GM10248 (cell line): Measurements from ENCODE around the gene DDX6.
"Not testable (repeated sequence)": the region's sequence is repeated elsewhere in the genome, so short reads cannot be mapped to it uniquely, and the experiment has no call there.

Experiments used
- CTCF ChIA-PET: fragments of 300-600 bp; sonication (Branson Sonifier 250); formaldehyde crosslinking; extraction: SDS; loops from one replicate; lab custom pipeline; 2021; ENCODE audit warnings: antibody characterized with exemption; lab: Yijun Ruan, JAX
- POLR2A ChIA-PET: fragments of 350-650 bp; sonication (Branson Sonifier 250); formaldehyde crosslinking; extraction: SDS; loops from one replicate; lab custom pipeline; 2020; ENCODE audit warnings: antibody characterized with exemption; lab: Yijun Ruan, JAX
- DNase-seq: peaks from one replicate; pipeline ENCODE4 v3.0.0; 2012; ENCODE audit errors: extremely low spot score
- CTCF ChIP-seq: IDR thresholded peaks from 2 replicates; pipeline ENCODE4 v1.5.1; 2012; ENCODE audit warnings: mild to moderate bottlenecking, low read depth; ENCODE audit errors: extremely low read depth, missing control alignments, control extremely low read depth

DDX6 gene

DNA sequence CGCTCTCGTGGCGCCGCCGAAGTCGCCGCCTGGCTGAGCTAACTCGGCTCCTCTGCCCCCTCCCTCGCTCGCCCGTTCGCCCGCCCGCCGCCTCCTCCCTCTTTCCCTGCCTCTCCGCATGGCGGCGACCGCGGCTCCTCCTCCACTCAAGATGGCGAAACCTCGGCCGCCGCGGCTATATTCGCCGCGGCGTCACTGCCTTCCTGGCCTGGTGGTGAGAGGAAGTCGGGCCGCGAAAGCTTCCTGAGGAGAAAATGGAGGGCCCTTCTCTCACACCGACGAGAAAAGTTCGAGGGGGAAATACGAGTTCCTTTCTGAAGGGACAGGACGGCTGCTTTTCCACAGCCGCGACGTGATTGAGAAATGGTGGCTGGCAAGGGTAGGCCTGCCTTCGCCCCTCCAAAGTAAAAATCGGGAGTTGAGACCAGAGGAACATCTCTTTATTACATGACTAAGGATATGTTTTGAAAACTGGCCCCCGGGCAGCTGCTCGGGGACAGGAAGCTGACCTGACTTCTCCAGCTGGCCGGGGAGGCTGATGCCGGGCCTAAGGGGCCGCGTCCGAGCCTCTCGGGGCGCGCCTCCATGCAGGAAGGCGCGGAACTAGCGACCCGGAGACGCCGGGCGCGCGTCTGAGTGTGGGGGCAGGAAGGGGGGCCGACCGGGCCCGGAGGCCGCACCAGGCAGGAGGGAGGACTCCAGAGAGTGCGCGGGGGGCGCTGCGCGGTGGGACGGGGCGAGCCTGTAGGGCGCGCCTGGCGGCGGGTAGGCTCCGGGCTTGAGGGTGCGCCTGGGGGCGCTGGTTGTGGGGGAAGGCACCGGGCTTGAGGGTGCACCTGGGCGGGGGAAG lies at the start of gene DDX6:
Gene DDX6, minus strand, starts transcription at position 54 of the 850 bp plus-strand sequence. CDS start 4,913 bp downstream, outside the sequence.
- peak; percentile 88 for DNase-seq
- peak; percentile 50 for TF ChIP-seq CTCF
- CTCF ChIA-PET: interaction anchor here (0.7 to 5.2 kb wide), 32 partner anchors 8 to 553 kb away, joined by 3 to 36 read pairs (median 4); partner anchors contain the start of genes BCL9L and CXCR5
- POLR2A ChIA-PET: interaction anchor here (0.6 to 4.1 kb wide), 13 partner anchors 10 to 1717 kb away, joined by 3 to 17 read pairs (median 3); partner anchors contain the start of gene CXCR5

DNA sequence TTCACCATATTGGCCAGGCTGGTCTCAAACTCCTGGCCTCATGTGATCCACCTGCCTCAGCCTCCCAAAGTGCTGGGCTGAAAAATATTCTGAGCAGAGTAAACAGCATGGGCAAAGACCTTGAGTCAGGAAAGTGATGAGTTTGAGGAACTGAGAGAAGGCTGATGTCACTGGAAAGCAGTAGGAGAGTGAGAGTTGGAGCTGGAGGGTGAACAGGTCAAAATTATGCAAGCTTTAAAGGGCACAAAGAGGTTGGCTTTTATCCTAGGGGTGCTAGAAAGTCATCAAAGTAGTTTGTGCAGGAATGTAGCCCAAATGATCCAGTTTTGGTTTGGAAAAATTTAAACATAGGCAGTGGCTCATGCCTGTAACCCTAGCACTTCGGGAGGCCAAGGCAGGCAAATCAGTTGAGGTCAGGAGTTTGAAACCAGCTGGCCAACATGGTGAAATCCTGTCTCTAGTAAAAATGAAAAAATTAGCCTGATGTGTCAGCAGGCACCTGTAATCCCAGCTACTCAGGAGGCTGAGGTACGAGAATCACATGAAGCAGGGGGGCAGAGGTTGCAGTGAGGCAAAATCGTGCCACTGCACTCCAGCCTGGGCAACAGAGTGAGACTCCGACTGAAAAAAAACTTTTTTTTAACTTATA lies 48.1 kb upstream of the DDX6 start:
- ChIA-PET POLR2A (interaction anchor here (0.7 to 1.2 kb wide), 4 partner anchors 18 to 47 kb away, joined by 4 to 6 read pairs (median 4); partner anchors contain the start of gene CXCR5), CTCF (interaction anchor here (1.0 to 1.8 kb wide), 4 partner anchors 13 to 48 kb away, joined by 4 to 6 read pairs (median 6); partner anchors contain the start of genes CXCR5 and DDX6)
- peak; percentile 64 for DNase-seq
- no peak for TF ChIP-seq CTCF

GRCh38 chr11:118837868-118838267 lies 46.9 kb upstream of the DDX6 start:
- POLR2A ChIA-PET: no interaction called here

DNA sequence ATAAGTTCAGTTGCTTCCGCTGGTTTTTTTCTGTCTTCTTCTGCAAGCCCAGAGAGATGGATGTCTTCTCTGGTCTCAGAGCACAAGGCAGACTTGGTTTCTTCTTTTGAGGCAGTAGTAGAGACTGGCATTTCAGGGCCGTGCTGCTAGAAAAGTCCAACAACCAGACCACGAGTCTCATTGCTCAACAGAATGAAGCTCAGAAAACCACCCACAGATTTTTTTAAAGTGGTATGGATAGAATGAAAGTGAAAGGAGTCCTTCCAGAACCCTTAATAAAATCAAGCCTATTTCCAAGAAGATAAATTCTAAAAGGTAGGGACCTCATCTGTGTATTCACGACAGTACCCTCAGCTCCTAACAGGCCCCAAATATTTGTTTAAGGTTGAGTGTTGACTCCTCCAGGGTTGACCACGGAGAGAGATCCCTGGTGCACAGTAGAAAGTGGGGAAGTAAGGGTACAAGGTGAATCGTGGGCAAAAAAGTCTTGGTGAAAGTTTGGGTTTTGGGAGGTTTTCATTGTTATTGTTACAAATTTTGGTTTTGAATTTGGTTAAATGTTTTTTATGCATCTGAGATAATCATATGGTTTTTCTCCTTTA lies 43.6 kb upstream of the DDX6 start:
- peak; percentile 32 for DNase-seq
- TF ChIP-seq CTCF: no peak
- CTCF ChIA-PET: interaction anchor here (0.8 to 2.2 kb wide), 5 partner anchors 8 to 145 kb away, joined by 3 to 9 read pairs (median 4); partner anchors contain the start of gene DDX6
- POLR2A ChIA-PET: interaction anchor here (0.7 to 1.0 kb wide), 2 partner anchors 11 to 14 kb away, joined by 3 read pairs; no protein-coding TSS in a partner anchor

More at GRCh38 chr11:118837868-118838267, 46.9 kb upstream of the DDX6 start:
- CTCF ChIA-PET: interaction anchor here (1.8 kb wide), 2 partner anchors 17 to 46 kb away, joined by 5 to 6 read pairs; partner anchors contain the start of gene CXCR5
- TF ChIP-seq CTCF: no peak
- DNase-seq: no peak

GRCh38 chr11:118827118-118827517 lies 36.2 kb upstream of the DDX6 start:
- POLR2A ChIA-PET: no interaction called here
- no peak for TF ChIP-seq CTCF
- no peak for DNase-seq
- CTCF ChIA-PET: interaction anchor here (1.0 to 3.1 kb wide), 7 partner anchors 8 to 57 kb away, joined by 3 to 9 read pairs (median 3); partner anchors contain the start of gene CXCR5

DNA sequence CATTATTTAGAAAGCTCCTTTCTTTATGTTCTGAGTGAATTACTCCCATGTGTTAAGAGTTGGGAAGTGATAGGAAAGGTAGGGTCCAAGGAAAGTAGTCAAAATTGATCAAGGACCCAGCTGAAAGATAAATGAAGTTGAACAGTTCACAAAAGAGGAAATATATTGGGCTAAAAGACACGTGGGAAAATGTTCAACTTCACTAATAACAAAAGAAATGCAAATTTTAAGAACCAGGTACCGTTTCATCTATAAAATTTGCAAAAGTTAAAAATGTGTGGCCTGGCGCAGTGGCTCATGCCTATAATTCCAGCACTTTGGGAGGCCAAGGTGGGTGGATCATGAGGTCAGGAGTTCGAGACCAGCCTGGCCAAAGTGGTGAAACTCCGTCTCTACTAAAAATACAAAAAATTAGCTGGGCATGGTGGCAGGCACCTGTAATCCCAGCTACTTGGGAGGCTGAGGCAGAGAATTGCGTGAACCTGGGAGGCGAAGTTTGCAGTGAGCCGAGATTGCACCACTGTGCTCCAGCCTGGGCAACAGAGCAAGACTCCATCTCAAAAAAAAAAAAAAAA lies 32.1 kb upstream of the DDX6 start:
- POLR2A ChIA-PET, DNase-seq: not testable (repeated sequence)
- CTCF ChIA-PET: interaction anchor here (1.5 kb wide), 1 partner anchor 32 kb away, joined by 7 read pairs; the partner anchor contains the start of gene DDX6
